NCI-H510A (cell line): ENCODE data around the gene C1QTNF5.
A peak's percentile ranks its signal among the peaks of the same experiment; 100 is the strongest.

Source experiments
- DNase-seq: peaks from one replicate; lab custom pipeline; 2025; lab: John Stamatoyannopoulos, UW

Gene C1QTNF5

DNA sequence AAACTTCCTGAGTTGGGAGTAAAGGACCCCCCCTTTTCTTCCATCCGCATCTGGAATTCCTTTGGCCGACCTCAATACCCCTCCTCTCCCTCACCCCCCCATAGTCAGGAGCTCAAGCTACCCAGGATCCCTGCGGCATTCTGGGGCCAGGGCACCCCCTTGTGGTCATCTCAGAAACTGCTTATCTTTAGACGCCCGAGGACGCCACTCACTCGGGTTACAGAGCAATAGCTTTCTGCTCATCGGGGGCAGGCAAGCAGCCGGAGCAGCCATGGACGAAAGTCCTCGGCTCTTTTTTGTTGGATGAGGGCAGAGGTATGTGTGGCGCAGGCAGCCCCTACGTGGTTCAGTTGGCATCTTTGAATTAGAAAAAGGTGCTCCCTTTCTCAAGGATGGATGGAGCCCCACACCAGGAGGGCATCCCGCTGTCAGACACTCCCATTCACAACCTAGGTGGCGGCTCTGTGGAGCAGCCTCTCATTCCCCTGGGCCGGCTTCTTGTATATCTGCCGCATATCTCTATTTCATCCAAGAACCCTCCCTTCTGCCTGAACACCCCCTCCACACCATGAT, 2.3 kb downstream of the C1QTNF5 start:
- no peak for DNase-seq

DNA sequence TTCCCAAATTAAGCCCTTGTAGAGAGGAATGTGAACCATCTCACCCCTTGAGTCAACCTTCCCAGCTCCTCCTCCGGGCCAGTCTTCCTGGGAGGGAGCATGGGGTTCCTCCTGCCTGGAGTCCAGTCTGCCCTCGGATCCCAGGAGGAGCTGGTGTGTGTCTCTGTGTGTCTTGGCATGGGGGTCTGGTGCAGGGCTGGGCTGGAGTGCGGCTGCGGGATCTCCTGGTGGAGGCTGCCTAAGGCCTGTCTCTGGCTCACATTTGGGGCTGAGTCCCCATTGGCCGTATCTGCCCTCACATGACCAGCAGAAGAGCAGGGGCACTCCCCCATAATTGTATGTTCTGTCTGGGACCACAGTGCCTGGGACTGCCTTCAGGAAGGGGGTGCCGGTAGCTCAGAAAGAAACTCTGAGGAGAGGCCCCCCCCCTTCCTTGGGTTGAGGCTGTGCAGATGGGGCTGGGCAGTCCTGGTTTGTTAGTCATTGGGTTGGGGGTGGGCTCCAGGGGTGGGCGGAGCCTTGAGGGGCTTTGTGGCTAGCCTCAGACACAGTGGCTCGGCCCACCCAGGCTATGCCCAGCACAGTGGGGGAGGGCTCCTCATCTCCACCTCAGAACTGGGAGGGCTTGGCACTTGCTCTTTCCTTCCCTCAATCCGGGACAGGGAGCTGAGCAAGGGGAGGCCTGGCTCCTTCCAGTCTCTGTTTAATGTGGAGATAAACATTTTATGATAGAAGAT, 2.9 kb downstream of the C1QTNF5 start:
- no peak for DNase-seq

GRCh38 chr11:119336744-119337469, 3.8 kb downstream of the C1QTNF5 start:
- no peak for DNase-seq

GRCh38 chr11:119335655-119336543, 4.8 kb downstream of the C1QTNF5 start:
- no peak for DNase-seq

GRCh38 chr11:119335091-119335654, 5.5 kb downstream of the C1QTNF5 start:
- DNase-seq = no peak

- peak; percentile 94 for DNase-seq
Measured at GRCh38 chr11:119334174-119334930, 6.3 kb downstream of the C1QTNF5 start, which contains the start of gene RNF26. TSS of gene RNF26 (plus strand) at chr11:119334527. CDS start at chr11:119335123, 596 bp downstream.

- no peak for DNase-seq
Measured at GRCh38 chr11:119332111-119332765, 8.4 kb downstream of the C1QTNF5 start.

GRCh38 chr11:119330237-119330636, 10.4 kb downstream of the C1QTNF5 start:
- DNase-seq = no peak

DNA sequence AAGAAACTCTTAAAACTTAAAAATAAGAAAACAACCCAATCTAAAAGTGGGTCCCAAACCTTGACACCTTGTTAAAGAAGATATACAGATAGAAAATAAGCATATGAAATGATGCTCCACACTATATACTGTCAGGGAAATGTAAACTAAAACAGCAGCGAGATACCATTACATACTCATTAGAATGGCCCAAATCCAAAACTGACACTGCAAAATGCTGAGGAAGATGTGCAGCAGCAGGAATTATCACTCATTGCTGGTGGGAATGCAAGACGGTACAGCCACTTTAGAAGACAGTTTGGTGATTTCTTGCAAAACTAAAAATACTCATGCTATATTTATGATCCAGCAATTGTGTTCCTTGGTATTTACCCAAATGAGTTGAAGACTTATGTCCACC, 11.4 kb downstream of the C1QTNF5 start:
- no peak for DNase-seq

- no peak for DNase-seq
Measured at GRCh38 chr11:119324189-119324588, 16.5 kb downstream of the C1QTNF5 start.

GRCh38 chr11:119323532-119324033, 17.1 kb downstream of the C1QTNF5 start:
- DNase-seq = peak; percentile 17

DNA sequence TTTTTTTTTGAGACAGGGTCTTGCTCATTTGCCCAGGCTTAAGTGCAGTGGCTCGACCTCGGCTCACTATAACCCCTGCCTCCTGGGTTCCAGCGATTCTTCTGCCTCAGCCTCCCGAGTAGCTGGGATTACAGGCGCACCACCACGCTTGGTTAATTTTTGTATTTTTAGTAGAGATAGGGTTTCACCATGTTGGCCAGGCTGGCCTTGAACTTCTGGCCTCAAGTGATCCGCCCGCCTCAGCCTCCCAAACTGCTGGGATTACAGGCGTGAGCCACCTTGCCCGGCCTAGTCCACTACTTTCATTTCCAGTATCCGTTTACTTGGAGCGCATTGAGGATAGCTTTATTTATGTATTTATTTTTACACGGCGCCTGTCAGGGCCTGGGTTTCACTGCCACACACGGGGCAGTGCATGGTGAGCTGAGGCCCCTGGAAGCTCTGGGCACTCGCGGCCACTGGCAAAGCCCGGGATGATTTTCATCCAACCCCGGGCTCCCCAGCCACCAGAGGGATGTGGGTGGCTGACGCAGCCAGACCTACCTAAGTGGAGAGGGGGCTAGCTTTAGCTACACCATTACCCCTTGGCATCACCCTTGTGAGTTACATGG, 17.7 kb downstream of the C1QTNF5 start:
- no peak for DNase-seq

DNA sequence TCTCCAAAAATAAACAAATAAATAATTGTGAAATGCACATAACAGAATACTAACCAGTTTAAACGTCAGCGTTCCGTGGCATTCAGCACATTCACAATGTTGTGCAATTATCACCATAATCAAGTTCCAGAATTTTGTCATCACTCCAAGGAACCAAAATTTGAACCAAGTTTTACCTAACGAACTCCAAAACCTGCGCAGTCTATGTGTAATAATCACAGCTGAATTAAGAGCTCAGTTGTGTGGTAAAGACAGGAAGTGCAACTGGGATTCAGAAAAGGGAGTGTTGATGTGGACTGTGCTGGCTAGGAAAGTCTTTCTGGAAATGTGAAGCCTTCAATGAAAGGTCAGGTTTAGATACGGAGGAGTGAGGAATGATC, 18.3 kb downstream of the C1QTNF5 start:
- no peak for DNase-seq

DNA sequence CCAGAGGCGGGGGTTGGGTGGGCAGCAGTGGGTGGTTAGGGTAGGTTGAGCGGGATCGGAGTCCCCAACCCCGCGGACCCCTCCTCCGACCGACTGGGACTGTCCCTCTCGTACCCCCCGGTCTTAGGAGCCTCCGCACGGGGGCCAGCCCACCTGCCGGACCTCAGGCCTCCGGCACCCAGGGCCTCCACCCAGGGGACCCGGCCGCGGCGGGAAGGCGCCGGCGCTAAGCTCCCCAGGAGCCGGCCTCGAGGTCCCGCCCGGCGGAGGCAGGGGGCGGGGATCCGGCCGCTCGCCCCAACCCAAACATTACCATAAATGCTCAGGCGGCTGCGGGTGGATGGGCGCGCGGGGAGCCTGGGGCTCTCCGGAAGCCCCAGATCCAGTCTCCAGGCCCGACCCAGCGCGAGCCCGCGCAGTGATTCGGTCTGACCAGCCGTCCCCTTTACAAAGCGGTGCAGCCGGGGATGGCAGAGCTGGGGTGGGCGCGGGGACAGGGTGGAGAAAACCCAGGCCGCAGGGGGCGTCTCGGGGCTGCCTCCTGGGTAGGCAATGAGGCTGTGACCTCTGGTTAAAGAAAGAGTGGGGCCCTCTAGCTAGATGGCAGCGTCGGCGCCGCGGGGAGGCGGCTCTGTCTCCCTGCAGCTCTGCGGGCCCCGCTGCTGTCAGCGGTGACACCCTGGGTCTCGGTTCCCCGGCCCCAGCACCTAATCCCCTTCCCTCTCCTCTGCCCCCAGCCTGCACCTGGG, 19.7 kb downstream of the C1QTNF5 start:
- no peak for DNase-seq

DNA sequence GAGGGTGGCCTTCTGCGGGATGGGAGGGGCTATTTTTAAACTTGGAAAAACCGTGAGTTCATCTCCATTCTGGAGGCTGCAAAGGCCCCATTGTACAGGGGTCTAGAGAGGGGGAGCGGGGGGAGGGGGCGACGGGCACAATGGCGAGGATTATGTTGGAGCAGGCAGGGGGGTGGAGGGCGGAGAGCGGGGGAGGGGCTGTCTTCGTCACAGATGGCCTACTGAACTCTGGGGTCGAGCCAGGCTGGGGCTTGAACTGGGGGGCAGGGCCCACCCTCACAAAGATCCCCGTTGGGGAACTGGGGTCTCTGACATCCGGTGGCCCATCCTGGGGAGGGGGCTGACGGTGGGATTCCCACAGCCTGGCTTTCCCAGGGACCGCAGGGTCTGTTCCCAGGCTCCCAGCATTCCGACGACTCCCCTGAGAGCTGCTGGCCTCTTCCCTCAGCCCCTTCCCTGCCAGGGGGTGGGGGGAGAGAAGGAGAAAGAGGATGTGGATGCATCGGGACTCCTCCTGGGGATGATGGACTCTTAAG, 20.4 kb downstream of the C1QTNF5 start:
- no peak for DNase-seq

GRCh38 chr11:119319700-119320239, 20.9 kb downstream of the C1QTNF5 start:
- no peak for DNase-seq

DNA sequence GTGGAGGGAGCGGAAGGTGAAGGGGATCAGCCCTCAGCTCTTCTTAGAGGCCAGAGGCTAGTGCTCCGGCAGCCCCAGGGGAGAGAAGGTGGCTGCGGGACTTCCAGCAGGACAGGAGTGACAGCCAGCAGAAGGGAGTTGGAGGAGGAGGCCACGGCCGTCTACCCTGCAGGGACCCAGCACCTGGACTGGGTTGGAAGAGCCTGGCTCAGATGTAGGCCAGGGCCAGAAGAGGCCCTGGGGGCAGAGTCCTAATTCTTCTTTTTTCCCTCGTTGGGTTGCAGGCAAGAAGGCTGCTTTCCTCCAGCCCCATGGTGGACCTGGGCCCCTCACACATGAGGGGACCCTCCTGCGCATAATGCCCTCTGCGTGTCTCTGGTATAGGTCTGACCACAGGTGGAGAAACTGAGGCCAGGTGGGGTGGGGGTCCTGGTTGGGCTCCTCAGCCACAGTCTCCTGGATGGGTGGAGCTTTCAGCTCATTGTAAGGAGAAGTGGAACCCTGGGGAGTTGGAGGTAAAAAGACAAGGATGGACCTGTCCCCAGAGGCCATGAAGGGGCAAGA, 21.5 kb downstream of the C1QTNF5 start:
- DNase-seq = no peak
